Endothelial cell of umbilical vein (primary cell): ENCODE data around the gene SNN.

Experiments used
- EZH2 ChIP-seq: IDR thresholded peaks from 2 replicates; pipeline ENCODE4 v1.6.1; 2012; ENCODE audit warnings: borderline replicate concordance, low read depth, mild to moderate bottlenecking, moderate library complexity, low read length, inconsistent platforms; ENCODE audit not compliant: severe bottlenecking
- MYC ChIP-seq: IDR thresholded peaks from one replicate; pipeline ENCODE4 v1.6.1; 2011; ENCODE audit warnings: mild to moderate bottlenecking, low read depth, low read length
- POLR2A ChIP-seq: IDR thresholded peaks from 2 replicates; pipeline ENCODE4 v1.6.1; 2012; ENCODE audit warnings: low read depth, mild to moderate bottlenecking, control low read depth, low read length
- TF ChIP-seq, protein P1 (sequence below), 2 donors: IDR thresholded peaks; 1 replicate in 1 of 2; 2 replicates in 1 of 2; pipeline ENCODE4 v1.5.1; 2011; ENCODE audit warnings: low read length in 2 of 2, mild to moderate bottlenecking in 2 of 2, moderate library complexity in 2 of 2, control low read depth in 1 of 2, inconsistent platforms in 1 of 2, low read depth in 1 of 2; ENCODE audit not compliant: insufficient read depth in 1 of 2; ENCODE audit errors: extremely low read depth in 1 of 2

DNA sequence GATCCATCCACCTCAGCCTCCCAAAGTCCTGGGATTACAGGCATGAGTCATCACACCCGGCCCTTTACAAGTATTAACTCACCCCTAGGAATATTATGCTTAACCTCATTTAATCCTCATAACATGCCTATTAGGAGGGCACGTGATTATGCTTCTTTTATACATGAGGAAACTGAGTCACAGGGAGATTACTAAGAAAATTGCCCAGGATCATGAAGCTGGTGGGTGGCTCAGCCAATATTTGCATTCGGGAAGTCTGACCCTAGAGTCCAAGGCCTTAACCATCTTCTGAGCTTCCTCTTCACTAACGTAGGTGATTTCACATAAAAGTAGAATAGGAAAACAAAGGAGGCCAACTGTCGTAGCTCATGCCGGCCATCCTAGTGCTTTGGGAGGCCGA lies 19.0 kb upstream of the SNN start:
- TF ChIP-seq MYC (no peak), POLR2A (no peak), EZH2 (no peak)
- TF ChIP-seq, protein P1, sequence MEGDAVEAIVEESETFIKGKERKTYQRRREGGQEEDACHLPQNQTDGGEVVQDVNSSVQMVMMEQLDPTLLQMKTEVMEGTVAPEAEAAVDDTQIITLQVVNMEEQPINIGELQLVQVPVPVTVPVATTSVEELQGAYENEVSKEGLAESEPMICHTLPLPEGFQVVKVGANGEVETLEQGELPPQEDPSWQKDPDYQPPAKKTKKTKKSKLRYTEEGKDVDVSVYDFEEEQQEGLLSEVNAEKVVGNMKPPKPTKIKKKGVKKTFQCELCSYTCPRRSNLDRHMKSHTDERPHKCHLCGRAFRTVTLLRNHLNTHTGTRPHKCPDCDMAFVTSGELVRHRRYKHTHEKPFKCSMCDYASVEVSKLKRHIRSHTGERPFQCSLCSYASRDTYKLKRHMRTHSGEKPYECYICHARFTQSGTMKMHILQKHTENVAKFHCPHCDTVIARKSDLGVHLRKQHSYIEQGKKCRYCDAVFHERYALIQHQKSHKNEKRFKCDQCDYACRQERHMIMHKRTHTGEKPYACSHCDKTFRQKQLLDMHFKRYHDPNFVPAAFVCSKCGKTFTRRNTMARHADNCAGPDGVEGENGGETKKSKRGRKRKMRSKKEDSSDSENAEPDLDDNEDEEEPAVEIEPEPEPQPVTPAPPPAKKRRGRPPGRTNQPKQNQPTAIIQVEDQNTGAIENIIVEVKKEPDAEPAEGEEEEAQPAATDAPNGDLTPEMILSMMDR (IDR thresholded peaks at IDR 0.05; ENCODE audit: extremely low read depth in 1 of 2, insufficient read depth in 1 of 2, low read depth in 1 of 2, low read length in 2 of 2) = no peak
